GM23338 (cell line): ENCODE results near the gene CHI3L1. TPM values are rescaled to one million over a fixed set of nuclear protein-coding genes. Genes with fewer than 3 reads are reported as not detected.

Experiments
- ATAC-seq: fragments of 200-7000 bp; cut with Tn5 transposase; 3 replicates; pipeline ENCODE4 v1.9.1; 2020
- DNase-seq: peaks from one replicate; pipeline ENCODE4 v3.0.0-alpha.2; 2015; ENCODE audit warnings: low spot score
- H2AFZ ChIP-seq: fragments of 200-600 bp; sonication (generic); 2 replicates; pipeline ENCODE4 v1.8.0; 2016; ENCODE audit warnings: antibody characterized with exemption, mild to moderate bottlenecking, moderate library complexity
- H3F3A ChIP-seq: fragments of 200-600 bp; sonication (generic); replicated peaks from 2 replicates; pipeline ENCODE4 v1.8.0; 2017; ENCODE audit warnings: antibody characterized with exemption, mixed run types, low read depth
- H3K27ac ChIP-seq: fragments of 200-600 bp; sonication (generic); 2 replicates; pipeline ENCODE4 v1.6.1; 2016; ENCODE audit warnings: low read depth
- H3K27me3 ChIP-seq: fragments of 200-600 bp; sonication (generic); 2 replicates; pipeline ENCODE4 v1.8.0; 2016; ENCODE audit warnings: mild to moderate bottlenecking, mixed run types, moderate library complexity; ENCODE audit not compliant: insufficient read depth
- H3K36me3 ChIP-seq: fragments of 200-600 bp; sonication (generic); 2 replicates; pipeline ENCODE4 v1.8.0; 2016; ENCODE audit warnings: mild to moderate bottlenecking; ENCODE audit not compliant: insufficient read depth
- H3K4me1 ChIP-seq: fragments of 200-600 bp; sonication (generic); 2 replicates; pipeline ENCODE4 v1.8.0; 2016; ENCODE audit warnings: mild to moderate bottlenecking, moderate library complexity; ENCODE audit not compliant: insufficient read depth
- H3K4me2 ChIP-seq: fragments of 200-600 bp; sonication (generic); 2 replicates; pipeline ENCODE4 v1.7.1; 2017; ENCODE audit warnings: mixed run types
- H3K4me3 ChIP-seq: fragments of 200-600 bp; sonication (generic); 2 replicates; pipeline ENCODE4 v1.6.1; 2016; ENCODE audit warnings: mixed run types
- H3K79me2 ChIP-seq: fragments of 200-600 bp; sonication (generic); replicated peaks from 2 replicates; pipeline ENCODE4 v1.8.0; 2017; ENCODE audit warnings: mild to moderate bottlenecking; ENCODE audit not compliant: insufficient read depth
- H3K9me2 ChIP-seq: fragments of 200-600 bp; sonication (generic); 2 replicates; pipeline ENCODE4 v1.8.0; 2017; ENCODE audit not compliant: insufficient read depth
- H4K20me1 ChIP-seq: fragments of 200-600 bp; sonication (generic); replicated peaks from 2 replicates; pipeline ENCODE4 v1.8.0; 2017; ENCODE audit warnings: mild to moderate bottlenecking; ENCODE audit not compliant: insufficient read depth
- H3K27ac Mint-ChIP-seq: 2 replicates; pipeline ENCODE4 v1.8.0; 2020; ENCODE audit warnings: inconsistent platforms, mild to moderate bottlenecking, moderate library complexity, mixed read lengths
- H3K27me3 Mint-ChIP-seq: 3 replicates; pipeline ENCODE4 v1.8.0; 2022; ENCODE audit warnings: low read depth, mild to moderate bottlenecking, moderate library complexity, mixed read lengths, inconsistent platforms; ENCODE audit not compliant: insufficient read depth, poor library complexity
- H3K36me3 Mint-ChIP-seq: 3 replicates; pipeline ENCODE4 v1.8.0; 2021; ENCODE audit warnings: low read depth, mild to moderate bottlenecking, inconsistent platforms, moderate library complexity, mixed read lengths
- H3K4me1 Mint-ChIP-seq: 3 replicates; pipeline ENCODE4 v1.8.0; 2020; ENCODE audit warnings: mild to moderate bottlenecking, inconsistent platforms, mixed read lengths
- H3K4me3 Mint-ChIP-seq: 3 replicates; pipeline ENCODE4 v1.8.0; 2021; ENCODE audit warnings: moderate library complexity, mild to moderate bottlenecking, inconsistent platforms, mixed read lengths
- H3K9me3 Mint-ChIP-seq: 3 replicates; pipeline ENCODE4 v1.8.0; 2020; ENCODE audit warnings: moderate library complexity, mild to moderate bottlenecking, inconsistent platforms, mixed read lengths
- CREB1 ChIP-seq: fragments of 250-450 bp; sonication (Bioruptor Pico); IDR thresholded peaks from 2 replicates; pipeline ENCODE4 v1.5.0; 2020; ENCODE audit warnings: low read depth, mild to moderate bottlenecking, moderate library complexity
- EZH2 ChIP-seq: fragments of 200-600 bp; sonication (generic); IDR thresholded peaks from one replicate; pipeline ENCODE4 v1.8.0; 2017; ENCODE audit warnings: antibody characterized with exemption, mild to moderate bottlenecking, low read depth; ENCODE audit not compliant: unreplicated experiment
- JUNB ChIP-seq: IDR thresholded peaks from one replicate; pipeline ENCODE4 v1.6.1; 2016; ENCODE audit warnings: antibody characterized with exemption; ENCODE audit not compliant: unreplicated experiment
- NANOG ChIP-seq: IDR thresholded peaks from 2 replicates; pipeline ENCODE4 v1.6.1; 2016; ENCODE audit warnings: antibody characterized with exemption, borderline replicate concordance
- POLR2AphosphoS5 ChIP-seq: IDR thresholded peaks from 2 replicates; pipeline ENCODE4 v1.6.1; 2016; ENCODE audit warnings: antibody characterized with exemption, low read depth
- STAT1 ChIP-seq: IDR thresholded peaks from one replicate; pipeline ENCODE4 v1.6.1; 2016; ENCODE audit warnings: antibody characterized with exemption; ENCODE audit not compliant: unreplicated experiment
- ZNF331 ChIP-seq: fragments of 250-450 bp; sonication (Bioruptor Pico); IDR thresholded peaks from 2 replicates; pipeline ENCODE4 v1.5.0; 2020; ENCODE audit warnings: low read depth, mild to moderate bottlenecking, moderate library complexity
- polyA plus RNA-seq: library from polyadenylated mRNA; unstranded; fragments of >200 nt; fragmentation: Nextera tagmentation; extraction: Ambion mirVana; gene quantifications from 2 replicates; pipeline ENCODE4 v1.2.1, GENCODE V29; 2016
- total RNA-seq: library from RNA; depleted of rRNA; stranded (reverse); fragments of >200 nt; shearing (Covaris generic); gene quantifications from 2 replicates; pipeline ENCODE4 v1.2.3, GENCODE V29; 2014
- TF ChIP-seq, protein P1 (sequence below): IDR thresholded peaks from 2 replicates; pipeline ENCODE4 v1.6.1; 2016; ENCODE audit warnings: antibody characterized with exemption

CHI3L1 gene
- total and polyA plus RNA-seq, 2 experiments from 2014 or later = 0.76 TPM; not detected in 1

DNA sequence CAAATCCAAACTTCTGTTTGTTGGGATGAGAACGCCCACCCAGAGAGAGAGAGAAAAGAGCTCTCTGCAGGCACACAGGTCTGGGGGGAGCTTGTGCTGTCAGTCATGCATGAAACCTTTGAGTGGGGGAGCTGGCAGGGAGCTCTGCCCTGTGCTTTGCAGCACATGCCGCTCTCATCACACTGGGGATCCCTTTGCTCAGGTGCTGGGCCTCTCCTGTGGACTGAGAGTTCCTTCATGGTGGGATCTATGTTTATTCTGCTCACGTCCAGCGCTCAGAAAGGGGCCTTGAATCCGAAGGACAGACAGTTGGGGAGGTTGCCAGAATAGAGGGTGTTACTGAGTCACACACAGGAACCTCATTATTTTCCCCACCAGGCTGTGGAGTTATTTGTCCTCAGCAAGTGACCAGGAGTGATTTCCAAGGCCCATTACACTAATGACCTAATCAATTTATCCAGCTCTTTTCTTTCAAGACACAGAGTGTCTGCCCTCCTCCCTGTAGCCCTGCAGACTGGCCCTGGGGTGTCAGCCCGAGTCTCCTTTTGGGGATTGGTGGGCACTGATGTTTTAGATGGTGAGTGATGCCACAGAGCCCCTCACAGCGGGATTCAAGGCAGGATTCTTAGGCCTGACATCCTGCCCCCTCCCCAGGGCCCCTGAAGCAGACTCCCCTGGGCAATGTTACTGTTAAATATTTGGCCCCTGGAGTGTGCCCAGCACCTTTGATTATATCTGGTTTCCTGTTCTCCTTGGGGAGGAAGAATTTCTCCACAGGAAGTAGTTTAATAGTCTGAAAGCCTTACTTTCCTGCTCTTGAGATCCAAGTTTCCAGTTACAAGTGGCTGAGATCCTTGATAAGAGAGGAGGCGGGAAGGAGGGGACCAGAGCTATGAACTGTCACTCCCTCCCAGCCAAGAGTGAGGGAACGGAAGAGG, 33.2 kb downstream of the CHI3L1 start:
- Histone ChIP-seq H2AFZ (no peak overlapping the region), H3K27me3 (no peaks in the 10 kb centered on the region), H3K4me2 (peak overlapping the region; percentile 35; the same call in 1 of the 2 replicates), H3F3A (no peaks in the 10 kb centered on the region), H3K4me1 (peaks cover 32% of the 10 kb centered on the region), H3K4me3 (no peak overlapping the region), H3K9me2 (no peaks in the 10 kb centered on the region), H3K27ac (no peak overlapping the region), H3K36me3 (no peaks in the 10 kb centered on the region), H3K79me2 (no peaks in the 10 kb centered on the region), H4K20me1 (no peaks in the 10 kb centered on the region)
- Mint-ChIP-seq H3K27me3 (peaks cover 8% of the 10 kb centered on the region), H3K36me3 (no peaks in the 10 kb centered on the region), H3K4me3 (no peak overlapping the region), H3K4me1 (peaks cover 52% of the 10 kb centered on the region), H3K9me3 (0 out of 3 replicates have a peak, but pooled peaks cover 3% of the 10 kb centered on the region), H3K27ac (peak overlapping the region; percentile 28; the same call in 1 of the 2 replicates)
- ATAC-seq = peak; percentile 49
- TF ChIP-seq, protein P1, sequence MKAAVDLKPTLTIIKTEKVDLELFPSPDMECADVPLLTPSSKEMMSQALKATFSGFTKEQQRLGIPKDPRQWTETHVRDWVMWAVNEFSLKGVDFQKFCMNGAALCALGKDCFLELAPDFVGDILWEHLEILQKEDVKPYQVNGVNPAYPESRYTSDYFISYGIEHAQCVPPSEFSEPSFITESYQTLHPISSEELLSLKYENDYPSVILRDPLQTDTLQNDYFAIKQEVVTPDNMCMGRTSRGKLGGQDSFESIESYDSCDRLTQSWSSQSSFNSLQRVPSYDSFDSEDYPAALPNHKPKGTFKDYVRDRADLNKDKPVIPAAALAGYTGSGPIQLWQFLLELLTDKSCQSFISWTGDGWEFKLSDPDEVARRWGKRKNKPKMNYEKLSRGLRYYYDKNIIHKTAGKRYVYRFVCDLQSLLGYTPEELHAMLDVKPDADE = no peak
- TF ChIP-seq JUNB (no peak), STAT1 (no peak)
- DNase-seq = no peak

DNA sequence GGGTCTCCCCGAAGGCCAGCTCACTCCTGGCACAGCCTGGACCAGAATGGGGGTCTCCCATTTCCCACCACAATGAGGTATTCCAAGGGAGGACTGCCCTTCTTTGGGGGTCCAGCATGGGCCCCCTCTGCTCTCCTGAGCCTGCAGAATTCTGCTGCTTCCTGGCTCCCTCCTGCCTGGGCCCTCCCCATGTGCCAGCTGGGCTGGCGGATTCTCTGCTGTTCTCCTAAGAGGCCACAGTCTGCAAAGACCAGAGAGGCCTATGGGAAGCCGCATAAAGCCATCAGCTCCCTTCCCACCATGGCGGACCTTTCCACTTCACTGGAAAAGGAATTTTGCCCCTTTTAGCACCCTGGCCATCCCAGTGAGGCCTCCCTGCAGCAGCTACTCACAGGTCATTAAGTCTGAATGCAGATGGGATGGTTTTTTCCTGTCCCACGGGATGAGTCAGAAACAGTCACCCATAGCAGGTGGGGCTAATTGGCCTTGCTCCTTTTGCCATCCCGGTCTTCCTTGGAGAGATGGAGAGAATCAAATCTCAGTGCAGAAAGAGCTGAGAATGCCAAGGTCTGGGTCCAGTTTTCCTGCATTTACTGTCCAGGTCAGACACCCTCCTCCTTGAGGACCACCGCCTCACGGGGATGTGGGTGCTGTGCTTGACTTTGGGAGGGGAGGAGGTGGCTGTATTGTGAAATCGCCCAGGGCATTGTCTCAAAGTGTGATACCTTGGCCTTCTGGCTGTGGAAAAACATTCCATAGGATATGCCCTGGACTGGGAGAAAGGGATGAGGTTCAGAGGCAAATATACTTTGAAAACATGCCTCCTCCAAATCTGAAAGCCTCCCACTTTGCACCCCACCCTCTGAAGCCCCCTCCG, 34.1 kb downstream of the CHI3L1 start:
- Mint-ChIP-seq H3K27ac (no peak overlapping the region), H3K36me3 (no peaks in the 10 kb centered on the region), H3K4me3 (no peak overlapping the region; the same call in 2 of the 3 replicates), H3K4me1 (peaks cover 60% of the 10 kb centered on the region), H3K9me3 (no peaks in the 10 kb centered on the region), H3K27me3 (peaks cover 11% of the 10 kb centered on the region)
- no peak for DNase-seq
- Histone ChIP-seq H3K27ac (no peak overlapping the region), H3K36me3 (no peaks in the 10 kb centered on the region), H3K79me2 (no peaks in the 10 kb centered on the region), H3F3A (no peaks in the 10 kb centered on the region), H2AFZ (no peak overlapping the region), H3K9me2 (no peaks in the 10 kb centered on the region), H3K27me3 (no peaks in the 10 kb centered on the region), H4K20me1 (no peaks in the 10 kb centered on the region), H3K4me3 (no peak overlapping the region), H3K4me2 (no peak overlapping the region), H3K4me1 (peaks cover 41% of the 10 kb centered on the region)
- TF ChIP-seq CREB1 (CRISPR knock-in tag) (no peak), JUNB (no peak), EZH2 (no peak), POLR2AphosphoS5 (no peak), ZNF331 (CRISPR knock-in tag) (no peak), NANOG (no peak)
- ATAC-seq = no peak
